Stimulated activated naive CD8-positive, alpha-beta T cell treated with anti-CD3 and anti-CD28 coated beads, Interleukin-15, Interleukin-2, amounts not matched to agents 100 ng/mL and 50 ng/mL, for 24 hours (primary cell): ENCODE results near the gene GMCL1.
A peak's percentile ranks its signal among the peaks of the same experiment; 100 is the strongest.
"Not testable (repeated sequence)": the region's sequence is repeated elsewhere in the genome, so short reads cannot be mapped to it uniquely, and the experiment has no call there.

Experiments
- H3K27ac Mint-ChIP-seq: one replicate; pipeline ENCODE4 v1.8.0; 2021; ENCODE audit warnings: mild to moderate bottlenecking, mixed read lengths
- H3K27me3 Mint-ChIP-seq: one replicate; pipeline ENCODE4 v1.8.0; 2021; ENCODE audit warnings: mixed read lengths
- H3K36me3 Mint-ChIP-seq: one replicate; pipeline ENCODE4 v1.8.0; 2021; ENCODE audit warnings: low read depth, mixed read lengths
- H3K4me1 Mint-ChIP-seq: one replicate; pipeline ENCODE4 v1.8.0; 2021; ENCODE audit warnings: low read depth, mixed read lengths
- H3K4me3 Mint-ChIP-seq: one replicate; pipeline ENCODE4 v1.8.0; 2021; ENCODE audit warnings: mild to moderate bottlenecking, mixed read lengths
- H3K9me3 Mint-ChIP-seq: one replicate; pipeline ENCODE4 v1.8.0; 2021; ENCODE audit warnings: mixed read lengths

Gene GMCL1

DNA sequence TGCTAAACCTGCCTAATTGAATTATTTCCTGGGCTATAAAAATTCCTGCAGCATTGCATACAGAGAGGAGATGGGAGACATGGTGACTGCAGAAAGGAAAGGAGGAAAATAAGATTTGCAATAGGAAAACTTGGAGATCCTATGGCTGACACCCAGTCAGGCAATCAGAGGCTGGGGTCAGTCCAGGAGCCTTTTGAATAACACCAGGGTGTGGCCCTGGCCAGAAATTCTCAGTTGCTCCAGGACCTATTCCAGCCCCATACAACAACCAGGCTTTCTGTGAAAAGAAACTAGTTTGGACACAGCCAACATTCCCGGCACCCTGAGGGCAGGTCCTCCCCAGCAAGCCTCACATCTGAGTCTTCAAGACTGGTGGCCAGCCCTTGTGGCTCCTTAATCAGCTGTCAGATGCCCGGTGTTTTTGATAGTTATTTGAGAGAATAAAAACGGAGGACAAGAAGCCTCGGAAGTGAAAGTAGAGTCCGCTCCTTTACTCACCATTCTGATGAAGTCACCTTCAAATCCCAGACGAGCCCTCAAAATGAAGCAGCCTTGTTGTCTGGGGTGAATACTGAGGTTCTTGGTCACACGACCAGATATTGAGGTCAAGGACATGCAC is 31.1 kb upstream of the GMCL1 start:
- Mint-ChIP-seq H3K27ac (peak overlapping the region; percentile 73), H3K27me3 (no peaks in the 10 kb centered on the region), H3K4me3 (peak overlapping the region; percentile 60), H3K9me3 (no peaks in the 10 kb centered on the region), H3K4me1 (peaks cover 20% of the 10 kb centered on the region), H3K36me3 (peaks cover under 1% of the 10 kb centered on the region)

DNA sequence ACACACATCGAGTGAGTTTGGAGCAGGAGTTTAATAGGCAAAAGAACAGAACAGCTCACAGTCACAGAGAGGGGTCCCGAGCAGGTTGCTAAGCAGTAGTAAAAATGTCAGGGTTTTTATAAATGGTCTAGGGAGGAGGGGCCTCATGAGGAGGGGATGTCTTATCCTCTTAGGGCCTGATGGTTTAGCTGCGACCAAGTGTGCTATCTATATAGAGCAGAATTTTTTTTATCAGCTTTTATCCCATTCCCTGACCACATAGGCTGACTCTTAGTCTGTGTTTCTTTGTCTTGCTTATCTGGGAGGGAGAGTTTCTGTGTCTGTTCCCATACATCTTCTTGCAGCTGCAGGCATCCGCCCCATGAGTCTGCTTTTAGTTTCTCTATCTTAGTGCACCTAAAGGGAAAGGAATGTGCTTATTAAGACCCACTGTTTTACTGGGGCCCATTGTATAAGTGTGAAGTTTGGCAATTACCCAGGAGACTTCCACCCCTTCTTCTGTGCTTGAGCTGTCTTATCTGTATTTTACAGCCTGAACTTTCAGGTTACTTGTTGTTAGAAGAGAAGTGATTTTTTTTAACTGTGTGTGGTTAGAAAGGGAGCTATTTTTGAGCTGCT is 30.4 kb upstream of the GMCL1 start:
- H3K27ac Mint-ChIP-seq: peak overlapping the region; percentile 73
- peak overlapping the region; percentile 60 for H3K4me3 Mint-ChIP-seq
- H3K27me3 Mint-ChIP-seq: no peaks in the 10 kb centered on the region

GRCh38 chr2:69801745-69802290 is 27.6 kb upstream of the GMCL1 start:
- Mint-ChIP-seq H3K9me3 (no peaks in the 10 kb centered on the region), H3K4me1 (peaks cover 31% of the 10 kb centered on the region), H3K4me3 (no peak overlapping the region), H3K36me3 (peaks cover 14% of the 10 kb centered on the region), H3K27me3 (no peaks in the 10 kb centered on the region), H3K27ac (no peak overlapping the region)

More for the DNA sequence above, 30.4 kb upstream of the GMCL1 start:
- H3K36me3 Mint-ChIP-seq: peaks cover 5% of the 10 kb centered on the region
- no peaks in the 10 kb centered on the region for H3K9me3 Mint-ChIP-seq
- peaks cover 24% of the 10 kb centered on the region for H3K4me1 Mint-ChIP-seq

- not testable (repeated sequence) for H3K4me3 Mint-ChIP-seq, H3K9me3 Mint-ChIP-seq, H3K27me3 Mint-ChIP-seq, H3K27ac Mint-ChIP-seq
- peaks cover 14% of the 10 kb centered on the region for H3K36me3 Mint-ChIP-seq
- H3K4me1 Mint-ChIP-seq: peaks cover 31% of the 10 kb centered on the region
Observed at GRCh38 chr2:69802781-69803367, 26.6 kb upstream of the GMCL1 start.

- Mint-ChIP-seq H3K27ac (no peak overlapping the region), H3K4me3 (no peak overlapping the region), H3K9me3 (no peaks in the 10 kb centered on the region), H3K4me1 (peaks cover 17% of the 10 kb centered on the region), H3K27me3 (no peaks in the 10 kb centered on the region), H3K36me3 (peaks cover 14% of the 10 kb centered on the region)
Observed at GRCh38 chr2:69804416-69804815, 25.0 kb upstream of the GMCL1 start.

GRCh38 chr2:69805887-69806286 is 23.6 kb upstream of the GMCL1 start:
- H3K4me3 Mint-ChIP-seq: no peak overlapping the region
- no peaks in the 10 kb centered on the region for H3K9me3 Mint-ChIP-seq
- H3K27ac Mint-ChIP-seq: no peak overlapping the region
- H3K36me3 Mint-ChIP-seq: peaks cover 14% of the 10 kb centered on the region
- peaks cover 15% of the 10 kb centered on the region for H3K4me1 Mint-ChIP-seq
- no peaks in the 10 kb centered on the region for H3K27me3 Mint-ChIP-seq

GRCh38 chr2:69807821-69808540 is 21.5 kb upstream of the GMCL1 start:
- H3K4me1 Mint-ChIP-seq: peaks cover 15% of the 10 kb centered on the region
- peaks cover 14% of the 10 kb centered on the region for H3K36me3 Mint-ChIP-seq
- no peaks in the 10 kb centered on the region for H3K27me3 Mint-ChIP-seq
- H3K4me3 Mint-ChIP-seq: no peak overlapping the region
- H3K9me3 Mint-ChIP-seq: no peaks in the 10 kb centered on the region
- H3K27ac Mint-ChIP-seq: no peak overlapping the region

DNA sequence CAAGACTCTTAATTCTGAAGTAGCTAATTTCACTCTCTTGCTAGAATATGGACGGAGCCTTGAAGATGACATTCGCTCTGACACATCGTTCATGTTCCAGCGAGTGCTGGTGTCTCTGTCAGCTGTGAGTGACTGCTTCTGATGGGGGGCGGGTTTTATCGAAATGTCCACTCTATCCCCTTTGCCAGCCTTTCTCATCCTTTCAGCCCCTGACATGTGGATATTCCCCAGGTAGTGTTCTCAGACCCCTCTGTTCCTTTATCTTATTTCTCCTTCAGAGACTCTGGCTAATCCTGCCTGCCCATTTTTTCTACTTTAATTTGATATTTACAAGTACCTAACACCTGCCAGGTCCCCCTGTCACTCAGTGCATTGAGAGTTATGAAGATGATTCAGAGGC is 18.9 kb upstream of the GMCL1 start:
- peaks cover 4% of the 10 kb centered on the region for H3K36me3 Mint-ChIP-seq
- no peak overlapping the region for H3K4me3 Mint-ChIP-seq

GRCh38 chr2:69811018-69811417 is 18.4 kb upstream of the GMCL1 start:
- H3K4me1 Mint-ChIP-seq: no peaks in the 10 kb centered on the region
- H3K4me3 Mint-ChIP-seq: no peak overlapping the region
- no peaks in the 10 kb centered on the region for H3K27me3 Mint-ChIP-seq
- no peaks in the 10 kb centered on the region for H3K9me3 Mint-ChIP-seq
- no peak overlapping the region for H3K27ac Mint-ChIP-seq
- H3K36me3 Mint-ChIP-seq: peaks cover 4% of the 10 kb centered on the region

More for the DNA sequence above, 18.9 kb upstream of the GMCL1 start:
- Mint-ChIP-seq H3K27me3 (no peaks in the 10 kb centered on the region), H3K4me1 (no peaks in the 10 kb centered on the region), H3K9me3 (no peaks in the 10 kb centered on the region), H3K27ac (no peak overlapping the region)

DNA sequence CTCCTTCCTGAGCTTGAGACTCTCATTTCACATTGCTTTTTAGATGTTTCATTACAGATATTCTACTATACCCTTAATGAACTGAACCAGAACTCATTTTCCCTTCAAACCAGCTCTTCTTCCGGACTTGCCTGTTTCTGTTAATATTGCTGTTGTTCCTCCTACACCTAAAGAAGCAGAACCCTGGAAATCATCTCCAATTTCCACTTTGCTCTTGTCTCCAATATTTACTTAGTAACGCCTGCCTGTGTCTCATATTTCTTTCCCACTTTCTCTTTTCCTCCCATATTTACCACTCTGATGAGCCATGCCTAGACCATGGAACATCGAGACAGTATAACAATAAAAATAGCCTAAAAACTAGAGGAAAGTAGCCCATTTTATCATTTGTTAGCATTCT is 17.9 kb upstream of the GMCL1 start:
- Mint-ChIP-seq H3K27me3 (no peaks in the 10 kb centered on the region), H3K36me3 (no peaks in the 10 kb centered on the region), H3K4me3 (no peak overlapping the region), H3K9me3 (no peaks in the 10 kb centered on the region), H3K4me1 (no peaks in the 10 kb centered on the region), H3K27ac (no peak overlapping the region)

DNA sequence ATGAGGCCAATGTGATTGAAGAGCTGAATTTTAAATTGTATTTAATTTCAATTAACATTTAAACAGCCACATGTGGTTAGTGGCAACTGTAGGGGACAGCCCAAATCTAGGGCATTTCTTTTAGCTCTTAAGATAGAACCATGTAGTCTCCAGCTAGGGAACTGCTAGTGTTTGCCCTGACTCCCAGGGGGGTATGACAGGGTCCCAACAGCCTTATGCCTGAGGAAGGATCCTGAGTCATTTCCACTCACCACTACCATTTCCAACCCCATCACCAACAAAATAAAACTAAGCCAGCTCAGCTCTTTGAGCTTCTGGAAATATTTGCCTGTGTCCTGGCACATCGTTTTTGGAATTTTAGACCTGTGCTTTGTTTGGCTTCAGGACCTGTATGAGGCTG is 13.7 kb upstream of the GMCL1 start:
- H3K36me3 Mint-ChIP-seq: peaks cover 4% of the 10 kb centered on the region
- no peak overlapping the region for H3K4me3 Mint-ChIP-seq
- no peak overlapping the region for H3K27ac Mint-ChIP-seq
- H3K27me3 Mint-ChIP-seq: no peaks in the 10 kb centered on the region
- H3K9me3 Mint-ChIP-seq: no peaks in the 10 kb centered on the region
- peaks cover 6% of the 10 kb centered on the region for H3K4me1 Mint-ChIP-seq

- H3K9me3 Mint-ChIP-seq: no peaks in the 10 kb centered on the region
- H3K4me3 Mint-ChIP-seq: no peak overlapping the region
- H3K27me3 Mint-ChIP-seq: no peaks in the 10 kb centered on the region
- peaks cover 4% of the 10 kb centered on the region for H3K36me3 Mint-ChIP-seq
- H3K27ac Mint-ChIP-seq: no peak overlapping the region
- peaks cover 6% of the 10 kb centered on the region for H3K4me1 Mint-ChIP-seq
Observed at GRCh38 chr2:69816923-69817542, 12.4 kb upstream of the GMCL1 start.

DNA sequence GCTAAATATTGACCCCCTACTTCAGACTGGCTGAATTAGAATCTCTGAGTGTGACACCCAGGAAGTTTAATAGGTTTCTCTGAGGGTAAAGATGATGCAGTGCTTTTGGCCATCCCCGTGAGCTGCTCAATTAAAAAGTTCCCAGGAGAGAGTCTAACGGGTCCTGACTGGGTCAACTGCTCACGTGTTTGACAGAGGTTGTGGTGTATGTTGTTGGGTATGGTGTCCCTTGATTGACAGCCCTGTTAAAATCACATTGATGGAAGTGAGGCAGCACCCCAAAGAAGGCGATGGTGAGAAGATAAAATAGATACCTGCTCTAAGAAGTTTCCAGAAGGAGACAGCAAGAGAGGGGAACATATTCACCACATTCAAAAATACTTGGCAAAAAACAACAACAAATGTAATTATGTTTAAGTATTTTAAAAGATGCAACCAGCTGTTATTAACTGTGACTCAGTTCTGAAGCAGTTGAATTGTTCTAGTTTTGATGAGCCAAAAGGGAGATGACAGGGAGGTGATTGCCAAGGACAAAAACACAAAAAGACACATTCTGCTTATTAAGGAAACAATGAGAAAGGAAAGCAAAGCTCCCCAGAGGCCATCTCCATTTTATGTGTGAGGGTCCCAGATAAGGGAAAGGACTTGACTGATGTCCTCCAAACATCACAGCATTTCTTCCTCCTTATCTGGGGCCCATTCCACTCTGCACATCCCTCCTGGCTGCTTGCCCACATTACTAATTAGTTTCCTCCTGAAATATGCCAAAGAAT is 11.5 kb upstream of the GMCL1 start:
- Mint-ChIP-seq H3K27ac (no peak overlapping the region), H3K4me1 (peaks cover 6% of the 10 kb centered on the region), H3K9me3 (no peaks in the 10 kb centered on the region), H3K27me3 (no peaks in the 10 kb centered on the region), H3K36me3 (peaks cover 4% of the 10 kb centered on the region), H3K4me3 (no peak overlapping the region)
